K562 (cell line): ENCODE results near the gene NRXN3.

Experiments
- ATF3 ChIP-seq, 2 experiments: fragments of 450-650 bp in 1 of 2; sonication (generic) in 1 of 2; formaldehyde crosslinking in 1 of 2; IDR thresholded peaks in 1 of 2; conservative IDR thresholded peaks in 1 of 2; 2 replicates each; pipeline versions ENCODE4 v1.6.1 to v1.8.1; 2016 to 2023; ENCODE audit warnings: mild to moderate bottlenecking in 2 of 2, moderate library complexity in 2 of 2, inconsistent platforms in 1 of 2, missing genetic modification reagents in 1 of 2
- BRCA1 ChIP-seq, 2 experiments: fragments of 450-650 bp in 1 of 2; sonication (generic) in 1 of 2; formaldehyde crosslinking in 1 of 2; IDR thresholded peaks; 2 replicates each; pipeline versions ENCODE4 v1.5.0 to v1.6.1; 2017 to 2020; ENCODE audit warnings: mild to moderate bottlenecking in 1 of 2, missing genetic modification reagents in 1 of 2
- CTCF ChIP-seq, 3 experiments: IDR thresholded peaks in 2 of 3; conservative IDR thresholded peaks in 1 of 3; 2 replicates each; pipeline ENCODE4 v1.5.1; 2011 to 2012; ENCODE audit warnings: low read length in 3 of 3, mild to moderate bottlenecking in 3 of 3, control low read depth in 2 of 3, improper control_type of control experiment in 1 of 3, inconsistent platforms in 1 of 3, low read depth in 1 of 3, mixed read lengths in 1 of 3, moderate library complexity in 1 of 3; ENCODE audit not compliant: insufficient read depth in 2 of 3
- PML ChIP-seq: IDR thresholded peaks from 2 replicates; pipeline ENCODE4 v1.6.1; 2012; ENCODE audit warnings: low read length, inconsistent platforms
- POLR2A ChIP-seq: fragments of 450-650 bp; conservative IDR thresholded peaks from 2 replicates; pipeline ENCODE4 v1.6.1; 2016
- REST ChIP-seq, 2 experiments: fragments of 450-650 bp; formaldehyde crosslinking in 1 of 2; IDR thresholded peaks; 2 replicates each; pipeline versions ENCODE4 v1.4.0 to v1.6.1; 2014 to 2020; ENCODE audit warnings: mild to moderate bottlenecking in 2 of 2, borderline replicate concordance in 1 of 2, low read depth in 1 of 2
- SIRT6 ChIP-seq: IDR thresholded peaks from one replicate; pipeline ENCODE4 v1.6.1; 2012; ENCODE audit warnings: low read depth, mild to moderate bottlenecking, control low read depth, inconsistent platforms, low read length, moderate library complexity
- SMARCA5 ChIP-seq: fragments of 450-650 bp; IDR thresholded peaks from 2 replicates; pipeline ENCODE4 v1.6.1; 2016
- SMARCC2 ChIP-seq: fragments of 450-650 bp; IDR thresholded peaks from 2 replicates; pipeline ENCODE4 v1.6.1; 2017; ENCODE audit warnings: antibody characterized with exemption, moderate library complexity, mild to moderate bottlenecking, low read depth
- ZNF324 ChIP-seq: fragments of 250-450 bp; sonication (Bioruptor Pico); IDR thresholded peaks from 2 replicates; pipeline ENCODE4 v1.4.0; 2020; ENCODE audit warnings: mild to moderate bottlenecking

GRCh38 chr14:79011920-79012204 lies 841.7 kb downstream of the NRXN3 start:
- TF ChIP-seq SMARCA5 (no peak), PML (no peak), ATF3 (IDR thresholded peaks at IDR 0.05) (no peak), ATF3 (CRISPR knock-in tag; conservative IDR thresholded peaks at IDR 0.05) (no peak), POLR2A (no peak), REST (IDR thresholded peaks at IDR 0.05; ENCODE audit: borderline replicate concordance) (no peak), REST (CRISPR knock-in tag; IDR thresholded peaks at IDR 0.05; ENCODE audit: low read depth) (no peak), ZNF324 (no peak), SMARCC2 (no peak), SIRT6 (no peak), BRCA1 (IDR thresholded peaks at IDR 0.05) (no peak), BRCA1 (CRISPR knock-in tag; IDR thresholded peaks at IDR 0.05) (no peak), CTCF (IDR thresholded peaks at IDR 0.05 in 2 of 3, conservative IDR thresholded peaks at IDR 0.05 in 1 of 3; ENCODE audit: insufficient read depth in 2 of 3, low read depth in 1 of 3, low read length in 3 of 3) (no peak)
